GM21367 (cell line): ENCODE data around the gene DOCK1.

ENCODE experiments used
- ATAC-seq: cut with Tn5 transposase; IDR thresholded peaks from one replicate; pipeline ENCODE4 v1.9.1; 2021; ENCODE audit not compliant: unreplicated experiment

Gene DOCK1

GRCh38 chr10:127474501-127474900, 569.3 kb downstream of the DOCK1 start:
- ATAC-seq = no peak

DNA sequence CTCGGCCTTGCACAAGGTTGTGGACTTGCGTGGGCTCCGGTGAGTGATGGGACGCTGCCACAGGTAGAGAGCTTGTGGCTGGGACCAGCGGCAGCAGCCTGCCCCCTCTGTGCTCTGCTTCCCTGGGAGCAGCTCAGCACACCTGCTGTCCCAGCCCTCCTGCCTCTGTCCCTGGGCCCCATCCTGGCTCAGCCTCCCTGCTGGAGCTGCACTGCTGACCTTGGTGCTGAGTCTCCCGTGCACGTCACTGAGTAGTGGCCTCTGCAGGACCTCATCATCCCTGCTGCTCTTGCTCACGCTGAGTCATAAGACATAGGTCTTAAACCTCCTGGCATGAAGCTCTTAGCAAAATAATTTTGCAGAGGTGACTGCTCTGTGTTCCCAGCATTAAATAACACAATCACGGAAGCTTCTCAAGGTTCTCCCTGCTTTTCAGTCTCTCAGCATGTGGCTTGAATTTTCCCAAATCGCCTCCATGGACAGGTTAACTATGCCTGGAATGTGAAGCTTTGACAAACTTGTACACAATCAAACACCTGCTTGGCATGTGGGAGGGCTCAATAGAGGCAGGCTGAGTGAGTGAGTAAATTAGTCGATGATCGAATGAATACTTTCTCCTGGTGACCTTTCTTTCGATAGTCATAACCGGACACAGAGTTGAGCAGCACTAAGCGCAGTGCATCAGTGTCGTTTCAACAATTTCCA, 580.1 kb downstream of the DOCK1 start:
- ATAC-seq = no peak

DNA sequence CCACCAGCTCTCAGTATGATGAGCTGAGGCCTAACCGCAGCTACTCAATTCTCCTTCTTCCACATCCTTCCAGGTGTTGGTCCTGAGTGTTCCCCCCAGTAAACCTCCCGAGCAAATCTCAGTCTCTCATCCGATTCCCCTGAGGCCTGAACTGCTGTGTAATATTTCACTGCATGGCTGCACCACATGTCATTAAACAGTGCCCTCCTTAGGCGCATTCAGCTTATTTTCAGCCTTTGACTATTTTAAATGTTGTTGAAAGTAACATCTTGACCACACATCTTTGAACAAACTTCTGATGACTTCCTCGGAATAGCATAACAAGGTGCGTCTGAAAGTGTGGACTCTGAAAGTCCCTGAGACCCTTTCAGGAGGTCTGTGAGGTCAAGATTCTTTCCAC, 581.1 kb downstream of the DOCK1 start:
- ATAC-seq = no peak

DNA sequence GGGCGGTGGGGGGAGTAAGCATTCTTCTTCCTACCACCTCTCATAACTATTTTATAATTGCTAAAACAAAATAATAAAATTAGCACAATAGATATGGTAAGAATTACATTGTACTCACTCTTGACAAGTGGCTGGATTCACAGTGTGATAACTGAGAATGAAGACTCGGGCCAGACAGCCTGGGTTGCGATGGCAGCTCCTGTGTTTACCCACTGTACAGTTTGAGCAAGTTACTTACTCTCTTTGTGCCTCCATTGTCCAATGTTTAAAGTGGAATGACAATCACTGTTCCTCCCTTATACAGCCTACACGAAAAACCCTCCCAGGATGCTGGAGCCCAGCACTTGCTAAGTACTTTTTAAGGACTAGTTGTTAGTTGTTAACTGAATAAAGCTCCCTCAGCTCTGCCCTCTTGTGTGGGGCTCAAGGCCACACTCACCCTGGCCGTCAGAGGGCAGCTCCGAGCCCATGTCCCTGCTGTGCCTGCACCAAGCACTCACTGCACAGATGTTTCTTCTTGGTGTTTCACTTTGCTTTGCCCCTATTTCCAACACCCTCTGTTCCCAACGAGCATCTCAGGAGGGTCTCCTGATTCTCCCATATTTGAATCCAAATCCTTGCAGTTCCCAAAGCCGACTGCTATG, 587.5 kb downstream of the DOCK1 start:
- no peak for ATAC-seq

DNA sequence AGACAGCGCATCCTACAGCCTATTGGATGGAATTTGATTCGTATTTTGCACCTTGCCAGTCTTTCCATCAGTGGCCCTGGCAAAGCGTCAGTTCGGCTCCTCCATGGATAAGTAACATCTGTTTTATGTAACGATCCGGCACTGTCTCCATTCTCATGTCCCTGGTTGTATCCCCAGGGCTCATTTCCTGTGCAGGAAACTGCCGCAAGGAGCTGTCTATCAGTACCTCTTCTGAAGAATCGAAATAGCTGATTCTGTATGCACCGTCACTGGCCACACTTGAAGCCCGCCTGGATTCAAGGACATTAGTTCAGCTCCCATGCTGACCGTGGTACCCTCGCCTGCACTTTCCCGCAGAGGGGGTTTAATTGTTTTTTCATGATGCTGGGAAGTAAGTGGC, 590.8 kb downstream of the DOCK1 start:
- no peak for ATAC-seq

DNA sequence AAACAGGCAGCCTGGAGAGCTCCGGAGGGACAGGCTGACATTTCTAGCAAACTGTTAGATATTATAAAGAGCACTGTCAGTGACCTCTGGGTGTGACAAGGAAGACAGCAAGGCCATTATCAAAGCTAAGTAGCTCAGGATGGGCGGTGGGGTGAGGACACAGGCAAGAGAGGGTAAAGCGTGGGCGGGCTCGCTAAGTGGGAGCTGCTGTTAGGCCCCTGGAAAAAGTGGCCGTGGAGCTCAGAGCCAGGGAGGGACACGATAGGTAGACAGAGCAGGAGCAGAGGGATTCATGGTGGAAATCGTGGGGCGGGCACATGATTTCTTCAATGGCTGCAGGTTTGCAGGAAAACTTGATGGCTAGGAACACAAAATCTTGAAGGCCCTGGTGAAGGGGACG, 592.5 kb downstream of the DOCK1 start:
- no peak for ATAC-seq

- no peak for ATAC-seq
These were observed 592.9 kb downstream of the DOCK1 start for GRCh38 chr10:127498087-127498486.

- ATAC-seq = no peak
These were observed 594.9 kb downstream of the DOCK1 start for GRCh38 chr10:127500127-127500526.
